Measurements from ENCODE around the gene CIART. TPM values are rescaled to one million over a fixed set of nuclear protein-coding genes. Genes with fewer than 3 reads are reported as not detected.
A peak's percentile ranks its signal among the peaks of the same experiment; 100 is the strongest.

Gene CIART
- total RNA-seq, 1 donor from 2014 or later = 8.7 TPM

- Histone ChIP-seq H3K9me3 (replicated peaks) (no peaks in the 10 kb centered on the region), H3K27me3 (ENCODE audit: low read depth) (no peaks in the 10 kb centered on the region), H3K27ac (replicated peaks) (peak overlapping the region; percentile 95), H3K36me3 (peaks cover 28% of the 10 kb centered on the region), H3K4me3 (peak overlapping the region; percentile 78), H3K4me1 (peaks cover 28% of the 10 kb centered on the region)
- TF ChIP-seq CTCF (IDR thresholded peaks at IDR 0.05; ENCODE audit: borderline replicate concordance) = no peak
- DNase-seq = no peak
- intact Hi-C loops (cut with micrococcal nuclease) = no loop called here
Measured at GRCh38 chr1:150321826-150322166, 39.4 kb downstream of the CIART start.

GRCh38 chr1:150322310-150322709 is 40.0 kb downstream of the CIART start:
- peak overlapping the region; percentile 78 for H3K4me3 ChIP-seq
- intact Hi-C loops (cut with micrococcal nuclease) = no loop called here
- H3K36me3 ChIP-seq = peaks cover 33% of the 10 kb centered on the region
- H3K9me3 ChIP-seq (replicated peaks) = no peaks in the 10 kb centered on the region
- H3K4me1 ChIP-seq = peaks cover 28% of the 10 kb centered on the region
- no peak overlapping the region for H3K27ac ChIP-seq (replicated peaks)
- no peak for TF ChIP-seq CTCF (IDR thresholded peaks at IDR 0.05; ENCODE audit: borderline replicate concordance)
- no peaks in the 10 kb centered on the region for H3K27me3 ChIP-seq (ENCODE audit: low read depth)
- DNase-seq = no peak

GRCh38 chr1:150332651-150333290 is 50.4 kb downstream of the CIART start:
- no peak for TF ChIP-seq CTCF (IDR thresholded peaks at IDR 0.05; ENCODE audit: borderline replicate concordance)
- no peaks in the 10 kb centered on the region for H3K4me1 ChIP-seq
- H3K9me3 ChIP-seq (replicated peaks) = no peaks in the 10 kb centered on the region
- no peak overlapping the region for H3K4me3 ChIP-seq
- intact Hi-C loops (cut with micrococcal nuclease) = no loop called here
- no peak for DNase-seq
- H3K36me3 ChIP-seq = peaks cover 100% of the 10 kb centered on the region
- no peaks in the 10 kb centered on the region for H3K27me3 ChIP-seq (ENCODE audit: low read depth)
- no peak overlapping the region for H3K27ac ChIP-seq (replicated peaks)

Other genes starting within 250 kb of the CIART start
- 54.4 TPM for gene VPS45, start 214.8 kb upstream of the CIART start, total RNA-seq
- 49.4 TPM for gene PLEKHO1, start 132.6 kb upstream of the CIART start, total RNA-seq
- gene ANP32E, start 46.4 kb upstream of the CIART start, total RNA-seq = 29.3 TPM
- 3.1 TPM for gene CA14, start 24.8 kb upstream of the CIART start, total RNA-seq
- 49.3 TPM for gene APH1A, start 13.5 kb upstream of the CIART start, total RNA-seq
- gene C1orf54, start 9.8 kb upstream of the CIART start, total RNA-seq = 9.0 TPM
- 72.5 TPM for gene MRPS21, start 11.3 kb downstream of the CIART start, total RNA-seq
- 19.3 TPM for gene PRPF3, start 39.0 kb downstream of the CIART start, total RNA-seq
- 22.9 TPM for gene RPRD2, start 81.6 kb downstream of the CIART start, total RNA-seq
- 32.2 TPM for gene TARS2, start 204.9 kb downstream of the CIART start, total RNA-seq
- 20.1 TPM for gene ECM1, start 225.6 kb downstream of the CIART start, total RNA-seq
- 0.44 TPM for gene FALEC, start 233.2 kb downstream of the CIART start, total RNA-seq